Measurements from ENCODE around the gene LHFPL4. TPM values are rescaled to one million over a fixed set of nuclear protein-coding genes. Genes with fewer than 3 reads are reported as not detected.

Gene LHFPL4
- total and polyA plus RNA-seq, 2 of the 4 experiments (the other 2 are of a cell fraction): not detected

- H3K27me3 ChIP-seq (ENCODE audit: control insufficient read depth, insufficient read depth, low read length): peaks cover 3% of the 10 kb centered on the region; the same call in 1 of the 2 replicates
- H3K23ac ChIP-seq (ENCODE audit: low read depth, low read length): no peak overlapping the region
- H3K18ac ChIP-seq (ENCODE audit: low read depth, low read length): no peak overlapping the region
- H3K79me1 ChIP-seq (ENCODE audit: low read depth in 1 of 2, low read length in 2 of 2): no peaks in the 10 kb centered on the region
- H3K4me1 ChIP-seq (ENCODE audit: control insufficient read depth, insufficient read depth, low read length): no peaks in the 10 kb centered on the region
- no peak overlapping the region for H4K8ac ChIP-seq (ENCODE audit: low read depth in 2 of 2, low read length in 2 of 2)
- no peak overlapping the region for H3K27ac ChIP-seq (ENCODE audit: insufficient read depth, low read length)
- no peak overlapping the region for H2AK5ac ChIP-seq (ENCODE audit: low read depth, low read length)
- ATAC-seq (ENCODE audit: low read depth): no peak; the same call in 1 of the 2 replicates
- H2BK20ac ChIP-seq (ENCODE audit: low read depth, low read length): no peak overlapping the region
- H2BK5ac ChIP-seq (ENCODE audit: low read depth, low read length, poor library complexity, severe bottlenecking): no peak overlapping the region
- H3K4me2 ChIP-seq (ENCODE audit: low read depth, low read length): no peak overlapping the region
- no peak overlapping the region for H3K14ac ChIP-seq (replicated peaks; ENCODE audit: low read depth, low read length)
- no peak overlapping the region for H2AFZ ChIP-seq (replicated peaks; ENCODE audit: low read length, poor library complexity)
- no peak overlapping the region for H3K9ac ChIP-seq (ENCODE audit: low read depth, low read length)
- H3K4me3 ChIP-seq (ENCODE audit: insufficient read depth, low read depth, low read length): no peak overlapping the region
- dilution Hi-C loops (cut with HindIII; ENCODE audit: low sequenced_read_pairs, unreplicated experiment) (no loop called here), intact Hi-C loops (cut with micrococcal nuclease) (no loop called here), in situ Hi-C loops (cut with MboI; ENCODE audit: low sequenced_read_pairs) (no loop called here)
- no peak overlapping the region for H2AK9ac ChIP-seq (replicated peaks; ENCODE audit: low read depth, low read length, poor library complexity)
- H4K5ac ChIP-seq (ENCODE audit: low read depth, low read length): no peak overlapping the region
- ChIA-PET CTCF (no interaction called here), POLR2A (ENCODE audit: unreplicated experiment) (no interaction called here)
- peak; percentile 14 for DNase-seq
- H3K4ac ChIP-seq (ENCODE audit: low read depth, low read length): no peak overlapping the region
- no peaks in the 10 kb centered on the region for H4K20me1 ChIP-seq (ENCODE audit: insufficient read depth, low read length)
- no peaks in the 10 kb centered on the region for H3K9me3 ChIP-seq (ENCODE audit: control insufficient read depth, insufficient read depth, low read length)
- no peak overlapping the region for H2BK120ac ChIP-seq (ENCODE audit: low read depth, low read length)
- no peak overlapping the region for H3K56ac ChIP-seq (ENCODE audit: extremely low read depth, insufficient read depth, low read length)
- WGBS, 2 experiments (ENCODE audit: extremely low coverage in 2 of 2, insufficient read length in 1 of 2): no CpG with 5 or more reads among the region's 2 CpGs
- H4K91ac ChIP-seq (ENCODE audit: insufficient read depth, low read depth, low read length): no peak overlapping the region
- TF ChIP-seq CHD1 (IDR thresholded peaks at IDR 0.05; ENCODE audit: low read depth, low read length) (no peak), POLR2A (IDR thresholded peaks at IDR 0.05; ENCODE audit: low read depth, low read length) (no peak), ELK1 (IDR thresholded peaks at IDR 0.05; ENCODE audit: borderline replicate concordance, low read depth, low read length) (no peak), NFE2L2 (IDR thresholded peaks at IDR 0.05; ENCODE audit: low read depth, low read length) (no peak), MAFK (IDR thresholded peaks at IDR 0.05; ENCODE audit: low read depth, low read length) (no peak), MXI1 (IDR thresholded peaks at IDR 0.05; ENCODE audit: borderline replicate concordance, low read depth, low read length) (no peak), RFX5 (IDR thresholded peaks at IDR 0.05; ENCODE audit: low read depth, low read length) (no peak), BHLHE40 (IDR thresholded peaks at IDR 0.05; ENCODE audit: low read depth, low read length) (no peak)
- H3K9me1 ChIP-seq (ENCODE audit: insufficient read depth, low read length): no peaks in the 10 kb centered on the region
- no peaks in the 10 kb centered on the region for H3K36me3 ChIP-seq (ENCODE audit: control insufficient read depth, insufficient read depth, low read length)
- H2BK15ac ChIP-seq (ENCODE audit: low read depth, low read length): no peak overlapping the region
- BruUV-seq (replicated peaks): no TSS peak
Observed at GRCh38 chr3:9514956-9515355, 38.7 kb downstream of the LHFPL4 start.
